Activated CD4-positive, alpha-beta T cell treated with anti-CD3 and anti-CD28 coated beads, Interleukin-2, amount 50 U/mL, for 48 hours (primary cell): ENCODE results near the gene IDUA.
"Not testable (repeated sequence)": the region's sequence is repeated elsewhere in the genome, so short reads cannot be mapped to it uniquely, and the experiment has no call there.

ENCODE experiments used
- DNase-seq, 2 experiments: peaks; one replicate each; pipeline ENCODE4 v3.0.0-alpha.2; 2020

The IDUA gene

DNA sequence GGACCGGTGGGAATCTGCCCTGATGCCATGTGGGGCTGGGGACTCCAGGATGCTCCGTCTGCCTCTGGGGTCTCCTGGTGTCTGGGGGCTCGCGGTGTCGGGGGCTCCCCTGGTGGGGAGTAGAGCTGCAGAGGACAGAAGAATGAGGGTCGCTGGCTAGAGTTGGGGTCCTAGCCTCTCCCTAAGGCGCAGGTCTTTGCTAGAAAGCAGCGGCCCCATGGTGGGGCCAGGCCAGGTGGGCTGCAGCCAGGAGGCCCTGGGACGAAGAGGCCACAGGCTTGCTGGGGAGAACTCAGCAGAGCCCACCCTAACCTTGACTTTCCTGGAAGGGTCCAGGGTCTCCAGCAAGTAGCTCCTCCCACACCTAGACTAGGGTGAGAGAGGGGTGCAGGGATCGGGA is 46.0 kb downstream of the IDUA start:
- no peak for DNase-seq

DNA sequence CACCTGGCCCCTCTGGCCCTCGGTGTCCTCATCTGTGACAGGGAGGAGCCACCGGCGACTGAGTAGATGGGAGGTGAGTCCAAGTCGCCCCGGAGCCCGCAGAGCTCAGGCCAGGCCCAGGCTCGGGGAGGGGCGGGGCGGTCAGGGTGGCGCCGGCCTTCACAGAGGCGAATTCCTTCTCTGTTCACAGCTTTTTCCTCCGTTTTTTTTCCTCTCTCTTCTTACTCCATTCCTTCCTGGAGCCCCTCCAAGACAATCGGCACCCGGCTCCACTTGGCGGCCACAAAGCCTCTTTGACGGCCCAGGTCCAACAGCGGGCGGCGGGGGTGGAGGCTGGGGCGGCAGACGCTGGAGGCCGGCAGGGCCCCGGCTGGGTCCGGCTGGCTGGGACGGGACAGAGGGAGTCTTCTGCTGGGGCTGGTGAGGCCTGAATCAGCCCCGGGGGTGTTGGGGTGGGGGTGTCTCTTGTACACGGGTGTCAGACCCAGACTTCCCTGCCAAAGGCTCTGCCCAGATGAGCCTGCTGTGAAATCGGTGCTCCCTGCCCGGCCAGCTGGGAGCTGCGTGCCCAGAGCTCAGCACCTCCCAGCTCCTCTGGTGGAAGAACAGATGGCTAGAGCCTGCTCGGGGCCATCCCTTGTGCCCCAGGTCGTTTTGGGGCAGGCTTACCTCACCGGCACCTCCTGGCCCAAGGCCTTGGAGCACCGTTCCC is 47.2 kb downstream of the IDUA start:
- DNase-seq = no peak

- DNase-seq = no peak
Observed at GRCh38 chr4:1035510-1035909, 48.7 kb downstream of the IDUA start.

- no peak for DNase-seq
Observed at GRCh38 chr4:1036095-1036494, 49.3 kb downstream of the IDUA start.

GRCh38 chr4:1036976-1037810 is 50.3 kb downstream of the IDUA start:
- DNase-seq = no peak

DNA sequence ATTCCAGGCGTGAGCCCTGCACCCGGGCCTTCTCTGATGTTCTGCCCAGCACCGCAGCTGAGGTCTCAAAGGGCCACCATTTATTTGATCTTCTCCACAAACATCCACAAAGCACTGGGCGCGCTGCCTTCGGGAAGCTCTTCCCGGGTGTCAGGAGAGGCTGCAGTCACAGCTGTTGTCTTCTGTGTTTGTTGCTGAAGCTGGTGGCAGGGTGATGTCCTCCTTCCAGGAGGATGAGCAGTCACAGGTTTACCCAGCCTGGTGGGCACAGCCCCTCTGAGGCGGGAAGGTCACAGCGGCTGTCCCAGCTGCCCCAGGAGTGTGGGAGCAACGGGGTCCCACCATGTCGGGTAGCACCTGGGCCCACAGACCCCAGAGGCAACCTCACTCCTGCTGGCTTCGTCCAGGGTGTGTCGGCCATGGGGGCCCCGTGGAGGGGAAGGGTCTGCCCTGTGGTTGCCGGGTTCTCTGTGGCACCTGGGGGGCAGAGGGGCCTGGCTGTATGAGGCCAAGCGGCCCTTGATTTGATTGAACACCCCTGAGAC is 52.2 kb downstream of the IDUA start:
- no peak for DNase-seq

DNA sequence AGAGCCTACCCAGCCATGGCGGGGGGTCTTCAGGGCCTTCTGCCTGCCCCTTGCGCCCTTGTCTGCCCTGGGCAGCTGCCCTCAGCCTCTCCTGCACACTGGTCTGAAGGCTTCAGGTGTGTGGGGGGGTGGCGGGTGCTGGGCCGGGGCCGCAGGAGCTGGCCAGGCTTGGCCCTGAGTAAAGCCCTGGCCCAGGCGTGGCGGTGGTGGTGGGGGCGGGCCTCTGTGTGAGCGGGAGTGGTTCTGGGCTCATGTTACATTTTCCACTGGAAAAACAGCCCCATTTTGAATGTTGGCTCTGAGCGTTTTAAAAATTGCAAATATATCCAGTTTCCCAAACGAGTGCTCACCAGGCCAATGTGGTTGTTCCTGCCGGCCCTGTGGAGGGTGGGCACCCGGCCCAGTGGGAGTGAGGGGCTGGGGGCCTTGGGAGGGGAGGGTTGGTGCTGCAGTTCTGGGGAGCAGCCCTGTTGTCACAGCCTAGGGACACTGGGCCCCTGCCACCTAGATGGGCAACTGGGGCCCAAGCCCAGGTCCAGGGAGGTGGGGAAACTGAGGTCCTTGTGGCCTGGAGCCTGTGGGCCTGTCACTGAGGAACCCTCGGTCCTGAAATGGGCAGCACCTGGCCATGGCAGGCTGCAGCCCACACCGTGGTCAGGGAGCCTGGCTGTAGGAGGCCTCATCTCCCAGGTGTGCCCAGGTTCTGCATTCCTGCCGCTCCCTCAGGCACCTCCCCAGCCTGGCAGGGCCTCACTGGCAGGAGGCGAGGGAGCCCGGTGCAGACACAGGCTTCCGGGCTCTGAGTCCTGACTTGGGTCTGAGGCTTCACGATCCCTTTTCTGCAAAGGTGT is 52.9 kb downstream of the IDUA start:
- DNase-seq = no peak

GRCh38 chr4:1040344-1041146 is 53.7 kb downstream of the IDUA start:
- no peak for DNase-seq

DNA sequence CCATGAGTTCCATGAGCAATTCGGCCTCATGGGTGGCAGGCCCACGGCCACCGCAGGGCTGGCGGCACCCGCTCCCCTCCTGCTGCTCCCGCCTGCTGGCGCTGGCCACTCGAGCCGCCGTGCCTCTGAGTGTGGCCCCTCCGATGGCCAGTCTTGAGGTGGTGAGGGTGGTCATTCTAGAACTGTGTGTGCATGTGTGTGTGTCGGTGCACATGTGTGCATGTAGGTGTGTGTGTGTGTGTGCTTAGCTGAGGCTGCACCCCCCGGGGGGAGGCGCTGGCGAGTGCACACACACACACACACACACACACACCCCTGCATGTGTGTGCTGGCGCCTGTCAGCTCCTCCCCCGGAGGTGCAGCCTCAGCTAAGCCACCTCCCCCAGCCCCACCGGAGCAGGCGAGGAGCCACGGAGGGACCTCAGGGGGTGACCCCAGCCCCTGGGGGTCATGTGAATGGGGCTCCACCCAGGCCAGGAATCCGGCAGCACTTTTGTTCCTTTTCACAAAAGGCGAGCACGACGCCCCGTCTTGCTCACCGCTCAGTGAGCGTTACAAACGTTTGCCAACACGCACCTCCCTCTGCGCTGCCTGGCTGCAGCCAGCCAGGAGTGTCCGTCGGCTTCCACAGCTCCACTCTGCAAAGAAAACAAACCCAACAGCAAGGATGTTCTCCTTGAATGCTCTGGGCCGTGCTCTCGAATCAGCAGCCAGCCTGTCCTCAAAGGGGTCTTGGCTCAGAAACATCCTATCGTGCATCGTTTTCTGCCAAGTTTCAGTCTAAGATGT is 54.5 kb downstream of the IDUA start:
- DNase-seq = no peak

- no peak for DNase-seq
Observed at GRCh38 chr4:1041936-1042330, 55.1 kb downstream of the IDUA start.

GRCh38 chr4:1042352-1043055 is 55.7 kb downstream of the IDUA start:
- DNase-seq = no peak

DNA sequence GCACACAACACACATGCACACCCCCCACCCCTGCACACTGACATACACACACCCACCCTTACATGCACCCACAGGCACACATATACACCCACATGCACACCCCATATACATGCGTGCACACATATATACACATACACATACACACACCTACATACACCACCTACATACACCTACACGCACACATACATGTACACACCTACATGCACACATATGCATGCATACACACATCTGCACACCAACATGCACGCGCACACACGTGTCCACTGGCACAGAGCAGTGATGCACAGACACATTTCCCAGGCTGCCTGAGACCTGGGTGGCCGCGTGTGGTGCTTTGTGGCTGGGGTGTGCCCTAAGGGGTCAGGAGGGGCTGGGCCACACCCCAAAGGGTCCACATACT is 56.3 kb downstream of the IDUA start:
- DNase-seq = no peak

GRCh38 chr4:1043651-1044468 is 57.0 kb downstream of the IDUA start:
- DNase-seq = peak; percentile 37 to 39

DNA sequence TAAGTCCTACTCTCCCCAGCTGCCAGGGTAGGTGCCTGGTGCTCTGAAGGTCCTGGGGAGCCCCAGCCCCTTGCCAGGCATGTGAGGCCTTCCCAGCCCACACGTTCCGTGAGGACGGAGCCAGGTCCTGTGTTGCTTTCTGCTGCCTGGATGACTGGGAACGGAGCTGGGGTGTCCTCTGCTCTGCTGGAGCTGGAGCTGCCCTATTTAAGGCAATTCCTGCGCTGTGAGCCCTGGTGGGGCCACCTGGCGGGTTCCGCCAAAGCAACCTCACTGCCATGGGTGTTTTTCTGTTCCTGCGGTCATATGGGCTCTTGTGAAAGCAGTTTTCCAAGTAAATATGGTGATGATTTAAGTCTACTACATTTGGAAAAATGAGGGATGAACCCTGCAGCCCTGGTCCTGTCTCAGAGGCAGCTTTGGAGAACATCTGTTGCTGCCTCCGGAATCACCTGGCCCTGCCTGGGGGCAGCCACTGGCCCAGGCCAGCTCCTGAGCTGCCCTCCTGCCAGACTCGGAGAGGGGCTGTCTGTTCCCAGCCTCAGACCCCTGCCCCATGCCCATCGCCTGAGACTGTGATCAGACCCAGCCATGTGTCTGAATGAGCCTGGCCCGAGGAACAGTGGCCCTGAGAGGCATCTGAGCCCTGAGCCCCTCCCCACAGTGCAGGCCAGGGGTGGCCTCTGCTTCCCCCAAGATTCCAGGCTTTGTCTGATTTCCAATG is 57.8 kb downstream of the IDUA start:
- DNase-seq = no peak

DNA sequence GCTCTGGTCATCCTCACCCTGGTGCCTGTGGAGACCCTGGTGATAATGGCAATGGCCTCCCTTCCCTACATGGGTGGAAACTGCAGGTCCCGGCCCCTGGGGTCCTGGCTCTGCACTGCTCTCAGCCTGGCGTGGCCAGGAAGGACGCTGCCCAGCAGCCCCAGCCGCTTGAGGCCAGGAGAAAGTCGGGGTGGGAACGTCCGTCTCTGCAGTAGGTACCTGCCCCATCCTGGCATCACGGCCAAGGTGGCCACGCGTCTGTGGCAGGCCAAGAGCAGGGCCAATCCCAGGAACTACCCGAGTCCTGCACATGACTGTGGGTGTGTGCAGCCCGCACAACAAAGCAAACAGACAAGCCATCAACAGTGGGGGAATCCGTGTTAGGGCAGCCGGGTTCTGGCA is 58.4 kb downstream of the IDUA start:
- no peak for DNase-seq

DNA sequence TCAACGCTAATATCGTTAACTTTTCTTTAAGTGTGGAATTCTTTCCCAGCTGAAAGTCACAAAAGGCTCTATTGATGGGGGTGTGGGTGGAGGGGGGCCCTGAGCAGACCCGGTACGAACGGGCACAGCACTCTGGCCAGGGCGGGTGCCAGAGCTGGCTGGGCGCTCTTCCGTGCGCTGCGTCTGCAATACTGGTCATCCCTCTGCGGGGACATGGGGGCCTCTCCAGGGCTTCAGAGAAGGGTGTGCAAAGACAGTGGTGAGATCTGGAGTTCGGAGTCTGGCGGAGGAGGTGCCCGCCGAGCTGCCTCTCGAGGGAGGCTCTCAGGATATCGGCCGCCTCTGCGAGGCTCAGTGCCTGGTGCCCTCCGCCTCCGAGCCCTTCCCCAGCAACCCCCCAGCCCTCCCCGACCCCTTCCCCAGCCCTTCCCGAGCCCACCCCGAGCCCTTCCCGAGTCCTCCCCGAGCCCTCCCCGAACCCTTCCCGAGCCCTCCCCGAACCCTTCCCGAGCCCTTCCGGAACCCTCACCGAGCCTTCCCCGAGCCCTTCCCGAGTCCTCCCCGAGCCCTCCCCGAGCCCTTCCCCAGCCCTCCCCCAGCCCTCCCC is 58.9 kb downstream of the IDUA start:
- no peak for DNase-seq

DNA sequence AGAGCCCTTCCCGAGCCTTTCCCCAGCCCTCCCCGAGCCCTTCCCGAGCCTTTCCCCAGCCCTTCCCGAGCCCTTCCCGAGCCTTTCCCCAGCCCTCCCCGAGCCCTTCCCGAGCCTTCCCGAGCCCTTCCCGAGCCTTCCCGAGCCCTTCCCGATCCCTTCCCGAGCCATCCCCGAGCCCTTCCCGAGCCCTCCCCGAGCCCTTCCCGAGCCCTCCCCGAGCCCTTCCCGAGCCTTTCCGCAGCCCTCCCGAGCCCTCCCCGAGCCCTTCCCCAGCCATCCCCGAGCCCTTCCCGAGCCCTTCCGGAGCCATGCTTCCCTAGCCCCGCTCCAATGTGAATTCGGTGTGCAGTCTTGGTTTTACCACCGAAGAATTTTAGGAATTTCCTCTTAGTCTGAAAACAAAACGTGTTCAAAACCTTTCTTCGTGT is 59.8 kb downstream of the IDUA start:
- DNase-seq = not testable (repeated sequence)

DNA sequence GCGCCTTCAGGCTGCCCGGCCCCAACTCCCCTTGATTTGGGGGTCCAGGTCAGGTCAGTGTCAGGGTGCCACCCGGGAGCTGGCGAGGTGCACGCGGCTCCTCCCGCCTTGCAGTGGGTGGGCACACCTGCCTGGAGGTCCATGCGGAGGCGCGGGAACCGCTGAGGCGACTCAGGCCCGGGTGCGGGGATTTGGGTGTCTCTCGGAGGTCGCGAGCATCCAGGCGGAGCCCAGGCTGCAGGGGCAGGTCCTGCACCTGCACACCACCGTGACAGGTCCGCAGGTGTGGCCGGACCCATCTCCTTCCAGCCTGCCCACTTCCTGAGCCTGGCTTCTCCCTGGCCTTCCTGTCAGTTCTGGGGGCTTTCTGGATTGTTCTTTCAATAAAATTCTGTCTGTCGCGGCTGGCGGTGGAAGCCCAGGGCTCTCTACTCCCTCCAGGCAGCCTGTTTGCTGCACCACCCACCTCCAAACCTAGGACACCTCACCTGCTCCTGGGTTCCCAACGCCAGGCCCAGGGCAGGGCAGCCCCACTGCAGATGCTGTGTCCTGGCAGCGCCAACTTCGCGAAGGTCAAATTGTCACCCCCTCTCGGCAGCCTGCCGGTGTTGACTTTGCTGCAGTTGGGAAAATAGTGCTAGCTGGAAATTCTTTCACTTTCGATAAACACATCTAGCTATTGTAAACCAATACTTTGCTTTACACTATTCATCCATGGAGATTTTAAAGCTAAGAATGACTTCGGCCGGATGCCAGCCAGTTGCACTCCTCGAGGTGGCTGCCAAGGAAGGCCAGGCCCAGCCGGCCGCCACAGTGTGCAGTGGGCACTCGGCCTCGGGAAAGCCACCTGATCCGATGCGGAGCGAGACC is 60.5 kb downstream of the IDUA start:
- DNase-seq = no peak
